Activated T-cell treated with anti-CD3 and anti-CD28 coated beads for 24 hours (primary cell): Measurements from ENCODE around the gene EHD4.

Source experiments
- DNase-seq: peaks from one replicate; pipeline ENCODE4 v3.0.0-alpha.2; 2020; ENCODE audit warnings: low read depth

Gene EHD4

DNA sequence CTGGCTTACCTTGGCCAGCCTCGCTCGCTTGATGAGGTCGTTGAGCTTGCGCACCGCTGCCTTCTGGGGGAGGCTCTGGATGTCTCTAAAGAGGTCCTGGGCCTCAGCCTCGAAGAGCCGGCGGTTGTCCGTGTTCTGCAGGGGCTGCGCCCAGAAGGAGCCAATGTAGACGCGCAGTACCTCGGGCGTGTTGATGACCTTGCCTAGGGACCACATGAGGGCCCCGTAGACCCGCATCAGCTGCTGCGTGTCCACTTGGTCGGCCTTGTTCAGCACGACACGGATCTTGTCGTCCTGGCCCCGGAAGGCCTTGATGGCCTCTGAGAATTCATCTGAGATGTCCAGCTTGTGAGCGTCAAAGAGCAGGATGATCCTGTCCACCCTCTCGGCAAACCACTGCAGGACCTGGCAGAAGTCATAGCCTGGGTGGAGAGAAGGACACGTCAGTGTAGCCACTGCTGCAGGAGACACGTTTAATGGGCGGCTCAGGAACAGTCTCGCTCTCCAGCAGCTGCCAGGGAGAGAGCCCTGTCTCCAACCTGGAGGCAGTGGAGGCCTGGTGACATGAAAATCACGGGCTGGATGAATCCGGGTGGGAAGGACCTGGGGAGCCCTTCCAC lies 53.0 kb downstream of the EHD4 start:
- no peak for DNase-seq

DNA sequence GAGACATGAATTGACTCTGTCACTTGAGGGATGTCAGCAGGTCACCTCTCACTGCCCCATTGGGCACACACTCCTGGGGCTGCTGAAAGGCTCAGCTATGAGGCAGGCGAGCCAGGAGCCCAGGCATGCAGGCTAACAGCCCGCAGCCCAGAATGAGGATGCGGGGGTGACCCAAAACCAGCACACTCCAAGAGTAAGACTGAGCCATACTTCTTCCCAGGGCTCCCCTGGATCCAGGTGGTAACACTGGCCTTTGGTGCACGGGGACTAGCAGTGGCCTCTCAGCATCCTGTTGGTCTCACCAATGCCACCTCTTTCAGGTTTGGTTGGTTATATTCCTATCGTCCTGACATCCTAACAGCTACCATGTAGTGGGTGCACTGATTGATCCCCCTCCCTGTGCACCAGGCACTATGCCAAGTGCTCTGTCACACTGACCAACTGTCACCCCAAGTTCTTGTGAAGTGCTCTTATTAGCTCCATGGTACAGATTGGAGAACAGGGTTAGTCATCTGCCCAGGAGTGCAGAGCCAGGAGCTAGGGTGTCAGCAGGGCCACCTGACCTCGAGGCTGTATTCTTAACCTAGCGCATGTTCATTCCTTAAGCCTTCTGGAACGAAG lies 53.7 kb downstream of the EHD4 start:
- DNase-seq, result no peak

DNA sequence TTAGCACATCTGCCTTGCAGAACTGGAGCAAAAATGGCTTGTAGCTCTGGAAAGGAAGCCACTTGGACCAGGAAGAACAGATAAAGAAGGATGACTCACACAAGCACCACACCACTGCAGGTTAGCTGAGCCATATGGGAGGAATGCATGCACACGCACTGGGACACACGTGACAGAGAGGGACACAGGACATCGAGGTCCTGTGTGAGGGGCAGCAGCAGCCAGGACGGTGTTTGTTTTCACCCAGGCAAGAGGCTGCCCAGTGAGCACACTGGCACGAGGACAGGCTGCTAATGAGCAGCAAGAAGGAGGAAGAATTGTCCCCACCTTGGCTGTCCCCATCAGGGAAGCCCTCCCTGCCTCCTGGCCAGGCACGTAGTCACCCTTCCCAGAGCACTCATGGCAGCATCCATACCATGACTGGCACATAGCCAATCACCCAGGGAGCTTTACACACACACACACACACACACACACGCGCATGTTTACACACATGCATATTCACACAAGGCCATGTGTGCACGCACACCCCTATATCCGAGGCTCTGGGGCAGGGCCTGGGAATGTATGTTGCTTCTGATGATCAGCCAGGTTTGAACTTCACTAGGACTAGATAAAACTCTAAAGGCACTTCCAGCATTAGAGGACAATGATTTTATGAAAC lies 54.5 kb downstream of the EHD4 start:
- no peak for DNase-seq

DNA sequence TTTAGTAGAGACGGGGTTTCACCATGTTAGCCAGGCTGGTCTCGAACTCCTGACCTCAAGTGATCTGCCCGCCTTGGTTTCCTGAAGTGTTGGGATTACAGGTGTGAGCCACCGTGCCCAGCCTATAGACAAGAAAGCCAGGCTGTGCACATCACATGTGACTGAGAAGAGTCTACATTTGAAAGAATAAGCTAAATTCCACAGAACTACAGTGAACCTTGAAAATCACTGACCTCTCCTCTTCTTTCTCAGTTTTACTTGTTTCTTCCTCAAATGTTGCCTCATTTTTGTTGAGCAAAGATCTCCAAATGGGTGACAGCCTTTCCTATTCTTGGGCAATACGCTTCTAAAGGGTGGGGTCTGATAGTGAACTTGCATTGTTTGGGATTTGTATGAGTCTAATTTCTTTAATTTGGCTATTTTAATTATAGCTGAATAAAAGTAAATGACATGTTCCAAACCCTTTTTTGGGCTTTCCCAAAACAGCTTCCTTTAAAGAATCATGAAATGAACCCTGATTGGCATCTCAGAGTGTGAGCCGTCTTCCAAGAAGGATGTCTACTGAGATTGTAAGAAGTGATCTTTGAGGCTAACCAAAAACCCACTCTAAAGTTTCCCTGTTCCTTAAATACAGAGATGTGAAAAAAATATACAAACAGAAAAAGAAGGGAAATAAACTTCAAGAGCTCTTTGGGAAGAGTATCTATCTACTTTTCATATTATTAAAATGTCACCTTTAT lies 56.9 kb downstream of the EHD4 start:
- no peak for DNase-seq

DNA sequence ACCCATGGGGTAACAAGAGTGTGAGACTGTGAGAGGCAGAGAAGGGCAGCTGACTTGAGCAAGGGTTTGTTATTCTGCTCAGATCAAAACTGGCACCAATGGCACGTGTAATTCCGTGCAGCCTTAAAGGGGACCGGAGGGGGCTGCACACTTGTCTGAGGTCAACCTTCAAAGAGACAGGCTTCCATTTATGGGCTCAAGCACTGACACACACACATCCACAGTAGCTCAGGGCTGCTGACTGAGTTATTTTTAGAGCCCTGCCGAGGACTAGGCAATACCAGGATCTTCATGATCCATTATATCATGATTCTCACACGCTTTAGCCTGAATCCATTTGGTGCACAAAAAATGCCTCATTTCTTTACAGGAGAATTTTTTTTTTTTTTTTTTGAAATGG lies 57.9 kb downstream of the EHD4 start:
- DNase-seq, result no peak

DNA sequence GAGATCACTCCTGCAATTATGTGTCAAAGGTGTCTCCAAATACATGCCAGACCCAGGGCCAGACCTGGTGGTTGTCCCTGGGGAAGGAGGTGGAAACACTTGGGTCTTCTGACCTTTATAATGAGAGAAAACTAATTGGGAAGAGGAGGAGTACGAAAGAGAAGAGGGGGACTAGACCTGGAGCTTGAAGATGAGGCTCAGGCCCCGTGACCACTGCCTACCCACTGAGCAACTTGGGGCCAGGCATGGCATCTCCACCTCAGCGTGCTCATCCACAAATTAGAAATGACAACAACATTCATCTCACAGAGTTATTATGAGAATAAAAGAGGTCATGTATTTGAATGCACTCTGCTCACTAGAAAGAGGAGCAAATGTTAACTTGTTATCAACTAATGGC lies 59.1 kb downstream of the EHD4 start:
- DNase-seq, result no peak

DNA sequence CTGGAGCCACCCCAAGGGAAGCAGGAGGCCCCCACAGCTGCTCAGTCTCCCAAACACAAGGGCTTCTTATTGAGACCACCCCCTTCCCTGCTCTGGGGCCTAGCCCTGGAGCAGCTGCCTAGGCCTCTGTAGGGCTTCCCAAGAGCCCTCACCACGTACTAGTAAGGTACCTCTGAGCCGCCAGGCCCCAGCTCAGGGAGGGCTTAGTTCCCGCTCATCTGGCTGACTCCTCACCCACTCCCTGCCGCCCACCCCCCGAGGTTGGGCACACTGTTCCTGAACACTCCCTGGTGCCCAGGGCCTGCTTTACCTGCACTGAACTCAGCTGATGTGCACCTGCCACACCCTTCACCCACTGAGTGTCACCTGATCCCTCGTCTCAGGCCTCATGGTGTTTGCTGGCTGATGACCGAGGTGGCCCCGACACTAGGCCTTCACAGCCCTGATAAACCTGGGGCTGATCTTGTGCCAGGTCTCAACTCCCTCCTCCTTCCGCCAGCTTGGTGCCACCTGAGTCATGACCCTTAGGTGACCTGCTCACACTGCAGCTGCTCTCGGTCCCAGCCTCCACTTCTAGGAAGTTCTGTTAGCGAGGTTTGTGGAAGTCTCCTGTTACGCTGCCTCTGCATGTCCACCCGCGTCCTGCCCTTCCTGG lies 60.5 kb downstream of the EHD4 start:
- DNase-seq, result no peak

DNA sequence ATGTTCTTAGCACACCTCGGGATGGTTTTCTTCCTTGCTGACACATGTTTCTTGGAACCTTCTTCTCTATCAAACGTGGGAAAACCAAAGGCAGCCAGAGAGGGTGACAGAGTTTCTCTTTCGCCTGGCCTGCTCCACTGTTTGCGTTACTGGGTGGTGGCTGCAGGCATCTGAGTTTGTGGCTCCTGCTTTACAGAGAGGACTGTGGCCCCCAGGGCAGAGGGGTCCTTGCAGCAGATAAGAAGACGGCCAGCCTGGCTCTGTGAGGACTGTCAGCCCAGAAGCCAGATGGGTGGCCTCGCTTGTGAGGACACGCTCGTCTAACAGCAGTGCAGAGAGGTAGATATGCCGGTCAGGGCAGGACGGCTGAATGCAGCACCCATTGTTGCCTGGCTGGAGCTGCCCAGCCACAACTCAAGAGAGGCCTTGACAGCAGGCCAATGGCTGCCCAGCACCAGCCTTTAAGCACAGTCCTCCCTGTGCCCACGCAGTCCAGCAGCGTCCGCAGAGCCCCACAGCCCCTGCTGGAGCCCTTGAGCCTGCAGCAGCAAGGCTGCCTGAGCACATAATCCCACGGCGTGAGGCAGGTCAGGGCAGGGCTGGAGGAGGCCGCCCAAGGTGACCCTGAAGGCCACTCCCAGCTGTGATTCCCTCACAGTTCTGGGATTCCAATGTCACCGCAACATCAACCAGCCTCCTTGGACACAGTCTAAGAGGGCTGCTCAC lies 63.5 kb downstream of the EHD4 start:
- no peak for DNase-seq

DNA sequence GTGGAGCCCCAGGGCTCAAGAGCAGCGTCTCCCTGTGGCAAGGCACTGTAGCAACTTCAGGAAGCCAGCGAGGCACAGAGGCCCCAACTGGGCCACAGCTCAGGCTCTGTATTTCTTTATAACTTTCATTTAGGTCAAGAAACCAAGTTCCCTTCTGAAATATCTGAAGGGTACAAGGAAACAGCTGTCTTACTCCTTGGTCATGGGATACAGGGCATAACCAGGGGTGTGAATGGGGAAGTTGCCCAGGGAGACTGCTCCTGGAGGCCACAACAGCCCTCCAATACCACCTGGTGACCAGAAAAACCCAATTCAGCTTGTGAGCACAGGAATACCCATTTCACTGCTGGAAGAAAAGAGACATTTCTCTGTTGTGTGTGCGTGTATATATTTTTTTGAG lies 65.2 kb downstream of the EHD4 start:
- no peak for DNase-seq

DNA sequence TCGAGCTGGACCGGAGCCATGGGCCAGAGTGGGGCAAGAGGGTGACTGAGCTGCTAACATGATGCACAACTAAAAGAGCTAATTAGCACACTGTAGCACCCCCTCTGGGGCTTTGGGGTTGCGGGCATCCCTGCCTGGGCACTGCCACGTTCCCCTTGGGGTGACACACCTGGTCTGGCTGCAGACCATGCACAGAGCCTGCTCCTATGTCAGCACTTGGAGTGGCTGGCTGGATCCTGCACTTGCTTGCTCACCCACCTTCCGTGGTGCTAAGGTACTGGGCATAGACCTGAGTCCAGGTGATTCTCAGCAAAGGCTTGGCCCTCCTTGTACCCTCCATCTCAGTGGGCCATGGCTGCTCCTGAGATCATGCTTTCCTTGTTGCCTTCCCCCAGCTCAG lies 65.7 kb downstream of the EHD4 start:
- no peak for DNase-seq

DNA sequence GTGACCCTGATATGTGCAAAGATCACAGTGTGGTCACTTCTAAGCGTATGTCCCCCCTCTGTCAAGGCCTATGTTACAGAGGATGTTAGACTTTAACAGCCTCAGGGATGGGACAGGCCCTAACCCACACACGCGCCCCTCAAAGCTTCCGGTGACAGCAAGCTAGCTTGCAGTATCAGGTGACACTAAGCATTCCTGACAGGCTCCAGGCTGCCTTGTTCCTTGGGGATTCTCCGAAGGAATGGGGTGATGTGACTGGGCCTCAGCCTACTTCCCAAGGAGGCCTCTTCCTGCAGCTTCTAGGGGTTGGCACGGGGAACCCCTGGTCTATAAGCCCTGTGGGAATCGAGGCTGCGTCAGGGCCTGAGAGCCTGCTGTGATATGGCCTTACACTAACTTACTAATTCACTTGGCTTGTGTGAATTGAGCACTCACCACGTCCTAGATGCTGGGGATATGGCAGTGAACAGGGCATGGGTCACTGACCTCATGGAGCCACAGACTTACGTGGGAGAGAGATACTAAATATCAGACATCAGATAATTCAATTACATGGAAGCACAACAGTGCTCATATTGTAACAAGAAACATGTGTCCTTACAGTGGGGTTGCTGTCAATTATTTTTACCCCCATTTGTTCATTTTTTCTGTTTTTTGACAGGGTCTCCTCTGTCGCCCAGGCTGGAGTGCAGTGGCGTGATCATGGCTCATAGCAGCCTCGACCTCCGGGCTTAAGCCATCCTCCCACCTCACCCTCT lies 67.1 kb downstream of the EHD4 start:
- no peak for DNase-seq

DNA sequence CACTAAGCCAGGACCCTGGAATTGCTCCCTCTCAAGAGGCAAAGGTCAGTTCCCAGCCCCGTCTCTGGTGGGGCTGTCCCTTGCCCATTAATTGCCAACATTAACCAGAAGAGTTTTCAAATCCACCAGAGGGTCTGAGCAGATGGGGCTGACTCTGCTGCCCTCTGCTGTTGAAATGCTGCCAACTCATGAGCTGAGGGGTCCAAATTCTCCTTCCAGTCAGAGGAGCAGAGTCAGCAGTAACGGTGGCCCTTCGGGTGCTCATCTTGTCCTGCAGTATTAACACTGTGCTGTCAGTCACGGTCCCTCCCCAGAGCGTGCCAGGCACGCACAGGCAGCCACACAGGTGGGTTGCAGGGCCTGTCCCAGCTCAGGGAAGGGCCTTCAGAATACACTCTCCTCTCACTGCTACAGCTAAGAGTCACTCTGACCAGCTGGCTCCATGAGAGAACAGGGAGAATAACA lies 67.8 kb downstream of the EHD4 start:
- peak; percentile 57 for DNase-seq

DNA sequence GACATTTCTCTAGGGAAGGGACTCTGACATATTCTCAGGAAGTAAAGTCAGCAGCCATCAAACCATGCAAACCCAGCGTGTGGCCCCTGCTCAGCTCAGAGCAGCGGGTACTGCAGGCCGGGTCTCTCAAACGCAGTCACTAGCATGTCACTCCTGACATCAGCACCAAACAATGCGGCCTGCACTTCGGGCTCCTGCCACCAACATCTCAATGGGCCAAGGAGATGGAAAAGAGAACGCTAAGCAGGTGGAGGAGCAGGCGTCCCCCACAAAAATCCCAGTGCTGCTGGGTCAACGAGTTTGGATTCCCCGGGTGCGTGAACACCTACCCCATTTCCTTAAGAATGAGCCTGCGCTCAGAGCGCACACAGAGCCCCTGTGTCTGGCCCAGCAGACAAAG lies 68.6 kb downstream of the EHD4 start:
- no peak for DNase-seq

DNA sequence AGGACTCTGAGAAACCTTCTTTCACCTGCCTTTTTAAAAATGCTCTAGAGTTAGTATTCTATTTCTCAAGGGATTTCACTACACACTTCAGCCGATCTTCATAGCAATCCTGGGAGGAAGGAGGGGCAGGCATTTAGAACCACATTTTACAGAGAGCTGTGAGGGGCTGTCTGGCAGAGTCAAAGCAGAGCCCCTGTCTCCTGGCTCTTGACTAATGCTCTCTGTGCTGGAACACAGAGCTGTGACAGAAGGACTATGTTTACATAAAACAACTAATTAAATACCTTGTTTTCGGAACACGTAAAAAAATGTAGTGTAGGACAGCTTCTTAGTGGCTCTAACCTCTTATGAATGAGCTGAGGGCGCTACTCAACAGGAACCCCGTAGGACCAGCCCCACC lies 70.9 kb downstream of the EHD4 start:
- DNase-seq, result no peak

DNA sequence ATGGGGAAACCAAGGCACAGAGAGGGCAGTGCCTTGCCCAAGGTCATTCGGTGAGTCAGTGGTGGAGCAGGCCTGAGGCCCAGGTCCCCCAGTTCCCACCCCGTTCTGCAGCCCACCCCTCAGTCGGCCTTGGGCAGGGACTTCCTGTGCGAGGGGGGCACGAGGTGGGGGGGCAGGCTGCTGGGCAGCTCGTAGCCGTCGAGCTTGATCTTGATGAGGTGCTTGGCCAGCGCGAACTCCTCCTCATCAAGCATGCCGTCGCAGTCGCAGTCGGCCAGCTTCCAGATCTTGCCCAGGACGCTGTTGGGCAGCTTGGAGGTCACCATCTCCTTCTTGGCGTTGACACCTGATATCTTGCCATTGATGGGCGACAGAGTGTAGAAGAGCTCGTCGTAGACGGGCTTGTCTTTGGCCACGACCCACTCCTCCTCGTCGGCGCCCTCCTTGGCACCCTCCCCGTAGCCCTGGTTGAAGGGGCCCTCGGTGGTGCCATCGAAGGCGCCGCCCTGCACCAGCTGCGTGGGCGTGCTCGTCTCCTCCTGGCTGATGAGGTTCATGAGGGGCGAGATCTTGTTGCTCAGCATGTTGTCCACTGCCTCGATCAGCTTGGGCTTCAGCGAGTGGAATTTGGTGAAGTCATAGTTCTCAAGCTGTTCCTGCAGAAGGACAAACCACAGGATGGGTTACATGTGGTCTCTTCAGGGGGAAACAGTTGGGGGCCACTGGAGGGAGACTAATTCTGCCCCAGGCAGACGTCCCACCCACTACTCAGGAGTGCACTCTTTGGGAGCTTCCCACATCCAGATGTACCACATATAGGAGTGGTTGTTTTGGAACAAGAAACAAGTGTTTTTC lies 71.6 kb downstream of the EHD4 start:
- no peak for DNase-seq

DNA sequence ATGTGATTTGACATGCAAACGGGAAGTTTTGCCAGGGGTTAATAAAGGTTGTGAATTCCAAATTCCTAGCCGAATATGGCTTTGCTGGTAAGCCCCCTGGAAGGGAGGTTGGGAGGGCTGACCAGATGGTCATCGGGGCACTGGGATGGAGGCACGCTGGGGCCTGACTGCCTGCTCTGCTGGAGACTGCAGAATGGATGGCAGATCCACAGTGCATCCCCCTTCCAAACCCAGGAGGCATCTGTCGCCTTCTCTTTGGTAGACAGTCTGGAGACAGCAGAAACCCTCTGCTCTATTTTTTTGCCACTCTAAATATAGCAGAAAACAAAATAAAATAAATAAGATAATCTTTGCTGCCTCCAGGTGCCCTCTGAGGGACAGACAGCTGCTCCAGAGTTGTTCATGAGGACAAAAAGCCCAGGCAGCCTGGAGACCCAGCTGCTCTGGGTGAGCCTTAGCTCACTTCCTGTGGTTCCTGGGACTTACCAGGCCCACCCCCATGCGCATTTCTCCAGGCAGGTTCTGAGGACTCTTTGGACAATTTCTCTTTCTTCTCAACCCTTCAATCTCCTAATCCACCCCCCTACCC lies 72.4 kb downstream of the EHD4 start:
- DNase-seq, result no peak

DNA sequence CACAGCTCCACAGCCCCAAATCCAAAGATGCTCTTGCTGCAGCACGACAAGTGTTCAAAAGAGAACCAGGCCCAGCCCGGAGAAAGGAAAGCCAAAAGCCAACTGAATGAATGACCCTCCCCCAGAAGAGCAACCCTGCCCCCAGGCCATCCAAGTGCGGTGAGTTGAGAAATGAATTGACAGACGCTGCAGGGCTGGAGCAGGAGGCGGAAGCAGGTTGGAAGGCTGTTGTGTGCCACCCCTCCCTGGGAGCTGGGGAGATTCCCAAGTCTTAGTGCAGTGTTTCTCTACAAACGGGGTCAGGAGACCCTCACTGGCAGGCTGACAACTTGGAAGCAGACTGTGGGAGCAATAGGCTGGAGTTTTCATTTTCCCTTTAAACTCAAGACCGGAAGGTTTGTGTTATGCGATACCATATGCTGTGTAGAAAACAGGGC lies 75.0 kb downstream of the EHD4 start:
- no peak for DNase-seq

DNA sequence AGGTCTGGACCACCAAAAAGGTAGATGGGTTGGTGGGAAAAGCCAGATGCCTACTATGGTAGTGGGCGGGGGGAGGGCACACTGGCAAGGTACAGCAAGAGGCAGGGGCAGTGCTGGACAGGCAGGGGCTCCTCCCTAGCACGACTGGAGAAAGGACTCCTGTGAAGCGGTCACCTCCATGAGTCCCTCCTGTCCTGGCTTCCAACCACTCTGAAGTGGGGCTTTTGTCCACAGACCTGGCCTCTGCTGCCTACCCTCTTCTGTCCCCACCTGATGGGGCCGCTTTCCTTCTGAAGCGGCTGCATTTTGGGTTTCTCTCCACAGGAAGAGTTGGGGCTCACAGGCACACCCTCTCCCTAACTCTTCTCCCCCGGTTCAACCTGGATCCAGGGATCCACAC lies 75.8 kb downstream of the EHD4 start:
- DNase-seq, result no peak

DNA sequence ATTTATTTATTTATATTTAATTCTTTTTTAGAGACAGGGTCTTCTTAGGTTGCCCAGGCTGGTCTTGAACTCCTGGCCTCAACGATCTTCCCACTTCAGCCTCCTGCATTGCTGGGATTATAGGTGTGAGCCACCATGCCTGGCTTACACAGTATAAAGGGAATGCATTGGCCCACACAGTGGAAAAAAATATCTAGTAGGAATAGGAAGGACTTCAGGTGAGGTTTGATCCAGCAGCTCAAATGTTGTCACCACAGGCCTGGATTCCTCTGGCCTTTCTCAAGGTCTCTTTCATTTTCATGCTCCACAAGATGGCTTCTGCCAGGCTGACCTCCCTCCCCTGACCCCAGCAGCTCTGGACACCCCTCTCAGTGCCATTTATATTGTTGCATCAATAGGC lies 76.4 kb downstream of the EHD4 start:
- DNase-seq, result no peak

DNA sequence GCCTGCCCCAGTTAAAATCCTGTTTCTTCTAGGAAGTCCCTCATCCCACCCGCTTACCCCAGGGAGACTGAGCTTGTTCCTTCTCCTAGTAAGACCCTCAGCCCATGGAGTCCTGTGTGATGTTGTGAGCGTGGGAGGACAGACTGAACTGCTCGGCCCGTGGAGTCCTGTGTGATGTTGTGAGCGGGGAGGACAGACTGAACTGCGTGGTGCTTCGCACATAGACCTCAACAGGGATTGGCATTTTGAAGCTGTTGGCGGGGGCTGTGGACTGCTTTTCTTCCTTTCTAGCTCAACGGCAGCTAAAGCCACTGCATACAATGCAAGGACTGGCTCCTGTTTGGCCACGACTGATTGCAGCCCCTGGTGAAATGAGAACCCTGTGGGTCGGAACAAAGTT lies 76.9 kb downstream of the EHD4 start:
- DNase-seq, result no peak
